MM.1S (cell line): ENCODE measurements around the gene LRTM2.

Source experiments
- EZH2 ChIP-seq: fragments of 300-600 bp; sonication (generic); optimal IDR thresholded peaks from 2 replicates; pipeline ENCODE3; 2017; ENCODE audit warnings: low read depth, mild to moderate bottlenecking, antibody characterized with exemption, low read length, mixed read lengths
- EZH2phosphoT487 ChIP-seq: fragments of 300-600 bp; sonication (generic); IDR thresholded peaks from 2 replicates; pipeline ENCODE4 v1.6.1; 2018; ENCODE audit warnings: antibody characterized with exemption, low read length
- TF ChIP-seq, protein P1 (sequence below): fragments of 300-600 bp; sonication (generic); IDR thresholded peaks from 2 replicates; pipeline ENCODE4 v1.5.1; 2016; ENCODE audit warnings: antibody characterized with exemption, low read length, mixed read lengths

DNA sequence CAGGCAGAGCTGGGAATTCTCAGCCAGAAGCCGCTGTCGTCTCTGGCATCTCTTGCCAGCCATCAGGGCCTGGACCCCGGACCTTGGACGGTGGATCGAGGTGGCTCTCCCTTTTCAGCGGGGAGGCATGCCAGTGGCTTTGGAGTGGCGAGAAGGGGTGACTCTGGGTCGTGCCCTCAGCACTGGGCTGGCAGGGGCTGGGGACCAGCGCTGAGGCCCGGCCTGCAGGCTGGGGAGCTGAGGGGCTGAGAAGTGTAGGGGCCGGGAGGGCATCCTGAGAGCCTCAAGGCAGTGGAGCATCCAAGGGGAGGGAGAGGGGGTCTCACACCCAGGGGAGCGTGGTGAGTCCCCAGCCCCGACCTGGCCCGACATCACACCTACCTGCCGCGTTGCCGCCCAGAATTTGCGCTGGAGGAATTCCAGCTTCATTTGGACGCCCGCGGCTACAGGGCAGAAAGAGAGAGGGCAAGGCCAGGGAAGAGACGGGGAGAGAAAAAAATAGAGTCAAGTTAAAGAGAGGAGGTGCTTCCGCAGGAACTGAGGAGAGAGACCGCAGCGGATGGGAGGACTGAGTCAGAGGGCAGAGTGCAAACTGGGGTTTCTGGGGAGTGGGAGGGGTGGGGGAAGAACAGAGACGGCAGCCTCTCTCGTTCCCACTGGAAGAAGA is 9.0 kb upstream of the LRTM2 start:
- TF ChIP-seq, protein P1, sequence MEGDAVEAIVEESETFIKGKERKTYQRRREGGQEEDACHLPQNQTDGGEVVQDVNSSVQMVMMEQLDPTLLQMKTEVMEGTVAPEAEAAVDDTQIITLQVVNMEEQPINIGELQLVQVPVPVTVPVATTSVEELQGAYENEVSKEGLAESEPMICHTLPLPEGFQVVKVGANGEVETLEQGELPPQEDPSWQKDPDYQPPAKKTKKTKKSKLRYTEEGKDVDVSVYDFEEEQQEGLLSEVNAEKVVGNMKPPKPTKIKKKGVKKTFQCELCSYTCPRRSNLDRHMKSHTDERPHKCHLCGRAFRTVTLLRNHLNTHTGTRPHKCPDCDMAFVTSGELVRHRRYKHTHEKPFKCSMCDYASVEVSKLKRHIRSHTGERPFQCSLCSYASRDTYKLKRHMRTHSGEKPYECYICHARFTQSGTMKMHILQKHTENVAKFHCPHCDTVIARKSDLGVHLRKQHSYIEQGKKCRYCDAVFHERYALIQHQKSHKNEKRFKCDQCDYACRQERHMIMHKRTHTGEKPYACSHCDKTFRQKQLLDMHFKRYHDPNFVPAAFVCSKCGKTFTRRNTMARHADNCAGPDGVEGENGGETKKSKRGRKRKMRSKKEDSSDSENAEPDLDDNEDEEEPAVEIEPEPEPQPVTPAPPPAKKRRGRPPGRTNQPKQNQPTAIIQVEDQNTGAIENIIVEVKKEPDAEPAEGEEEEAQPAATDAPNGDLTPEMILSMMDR: no peak
- TF ChIP-seq EZH2 (no peak), EZH2phosphoT487 (no peak)
